DOHH2 (cell line): ENCODE measurements around the gene UFD1.

ENCODE experiments used
- H3F3A ChIP-seq: fragments of 200-600 bp; sonication (generic), shearing (Covaris generic); 2 replicates; pipeline ENCODE4 v1.6.0; 2016; ENCODE audit warnings: antibody characterized with exemption, mild to moderate bottlenecking; ENCODE audit not compliant: control insufficient read depth, insufficient read depth
- H3K27ac ChIP-seq: fragments of 200-600 bp; sonication (generic); 2 replicates; pipeline ENCODE4 v1.5.1; 2014; ENCODE audit warnings: low read depth, mild to moderate bottlenecking, low read length, moderate library complexity
- H3K27me3 ChIP-seq: fragments of 200-600 bp; sonication (generic); 2 replicates; pipeline ENCODE4 v1.6.1; 2014; ENCODE audit warnings: mild to moderate bottlenecking, low read length, mixed read lengths; ENCODE audit not compliant: control insufficient read depth
- H3K36me3 ChIP-seq: fragments of 200-600 bp; sonication (generic); 2 replicates; pipeline ENCODE4 v1.6.1; 2014; ENCODE audit warnings: mild to moderate bottlenecking, low read length, moderate library complexity, mixed read lengths; ENCODE audit not compliant: control insufficient read depth
- H3K4me1 ChIP-seq: fragments of 200-600 bp; sonication (generic); 2 replicates; pipeline ENCODE4 v1.6.1; 2014; ENCODE audit warnings: mild to moderate bottlenecking, low read length, mixed read lengths; ENCODE audit not compliant: control insufficient read depth
- H3K4me2 ChIP-seq: fragments of 200-600 bp; sonication (generic); 2 replicates; pipeline ENCODE4 v1.6.0; 2014; ENCODE audit warnings: mild to moderate bottlenecking, low read length, moderate library complexity
- H3K4me3 ChIP-seq: fragments of 200-600 bp; sonication (generic); 2 replicates; pipeline ENCODE4 v1.5.1; 2014; ENCODE audit warnings: mild to moderate bottlenecking, low read length, mixed read lengths
- H3K79me2 ChIP-seq: fragments of 200-600 bp; sonication (generic); 2 replicates; pipeline ENCODE4 v1.6.1; 2014; ENCODE audit warnings: mild to moderate bottlenecking, low read length, mixed read lengths; ENCODE audit not compliant: control insufficient read depth
- H3K9me2 ChIP-seq: fragments of 200-600 bp; sonication (generic); replicated peaks from 2 replicates; pipeline ENCODE4 v1.6.1; 2014; ENCODE audit warnings: mild to moderate bottlenecking, low read length, mixed read lengths; ENCODE audit not compliant: control insufficient read depth
- H3K9me3 ChIP-seq: fragments of 200-600 bp; sonication (generic); 2 replicates; pipeline ENCODE4 v1.6.1; 2014; ENCODE audit warnings: antibody characterized with exemption, low read length, mixed read lengths; ENCODE audit not compliant: control insufficient read depth, insufficient read depth
- H4K20me1 ChIP-seq: fragments of 200-600 bp; sonication (generic); 2 replicates; pipeline ENCODE4 v1.6.0; 2014; ENCODE audit warnings: low read depth, mild to moderate bottlenecking, antibody characterized with exemption, low read length, moderate library complexity; ENCODE audit not compliant: control insufficient read depth, insufficient read depth
- CTCF ChIP-seq: fragments of 200-600 bp; sonication (generic); IDR thresholded peaks from one replicate; pipeline ENCODE4 v1.5.1; 2014; ENCODE audit warnings: antibody characterized with exemption, mild to moderate bottlenecking, low read depth, low read length; ENCODE audit not compliant: poor library complexity, severe bottlenecking
- EZH2phosphoT487 ChIP-seq: fragments of 200-600 bp; sonication (generic); IDR thresholded peaks from 2 replicates; pipeline ENCODE4 v1.6.1; 2017; ENCODE audit warnings: borderline replicate concordance, mild to moderate bottlenecking, antibody characterized with exemption, low read length, moderate library complexity, mixed read lengths

UFD1 gene

GRCh38 chr22:19526702-19527111 lies 47.7 kb upstream of the UFD1 start:
- no peak for TF ChIP-seq EZH2phosphoT487
- no peak for TF ChIP-seq CTCF
- H4K20me1 ChIP-seq = no peaks in the 10 kb centered on the region
- H3K4me3 ChIP-seq = no peak overlapping the region
- no peaks in the 10 kb centered on the region for H3K27me3 ChIP-seq
- no peaks in the 10 kb centered on the region for H3K79me2 ChIP-seq
- no peaks in the 10 kb centered on the region for H3K9me2 ChIP-seq
- no peaks in the 10 kb centered on the region for H3K36me3 ChIP-seq
- no peaks in the 10 kb centered on the region for H3K4me1 ChIP-seq
- H3F3A ChIP-seq = no peaks in the 10 kb centered on the region
- no peaks in the 10 kb centered on the region for H3K9me3 ChIP-seq
- no peak overlapping the region for H3K27ac ChIP-seq
- no peak overlapping the region for H3K4me2 ChIP-seq

GRCh38 chr22:19526076-19526701 lies 47.2 kb upstream of the UFD1 start:
- H3K27me3 ChIP-seq = no peaks in the 10 kb centered on the region
- no peaks in the 10 kb centered on the region for H3F3A ChIP-seq
- H3K4me2 ChIP-seq = no peak overlapping the region
- no peaks in the 10 kb centered on the region for H3K36me3 ChIP-seq
- H3K79me2 ChIP-seq = no peaks in the 10 kb centered on the region
- no peak for TF ChIP-seq CTCF
- TF ChIP-seq EZH2phosphoT487 = no peak
- no peak overlapping the region for H3K4me3 ChIP-seq
- no peaks in the 10 kb centered on the region for H3K9me2 ChIP-seq
- H4K20me1 ChIP-seq = no peaks in the 10 kb centered on the region
- H3K4me1 ChIP-seq = no peaks in the 10 kb centered on the region
- no peak overlapping the region for H3K27ac ChIP-seq
- H3K9me3 ChIP-seq = no peaks in the 10 kb centered on the region

GRCh38 chr22:19525666-19526065 lies 46.7 kb upstream of the UFD1 start:
- Histone ChIP-seq H3K4me1 (no peaks in the 10 kb centered on the region), H3K27ac (no peak overlapping the region), H3K79me2 (no peaks in the 10 kb centered on the region), H3K9me2 (no peaks in the 10 kb centered on the region), H3F3A (no peaks in the 10 kb centered on the region), H3K4me2 (no peak overlapping the region), H3K27me3 (no peaks in the 10 kb centered on the region), H3K9me3 (no peaks in the 10 kb centered on the region), H3K4me3 (no peak overlapping the region), H3K36me3 (no peaks in the 10 kb centered on the region), H4K20me1 (no peaks in the 10 kb centered on the region)
- TF ChIP-seq CTCF = no peak
- no peak for TF ChIP-seq EZH2phosphoT487
